Measurements from ENCODE around the gene MARCO. TPM values are rescaled to one million over a fixed set of nuclear protein-coding genes. Genes with fewer than 3 reads are reported as not detected.
"Not testable (repeated sequence)": the region's sequence is repeated elsewhere in the genome, so short reads cannot be mapped to it uniquely, and the experiment has no call there.

Gene MARCO
- polyA plus RNA-seq, 1 donor: 1.4 TPM

GRCh38 chr2:119005051-119005450, 63.1 kb downstream of the MARCO start:
- no peak for DNase-seq (ENCODE audit: low read depth)

GRCh38 chr2:119005555-119005954, 63.6 kb downstream of the MARCO start:
- no peak for DNase-seq (ENCODE audit: low read depth)

DNA sequence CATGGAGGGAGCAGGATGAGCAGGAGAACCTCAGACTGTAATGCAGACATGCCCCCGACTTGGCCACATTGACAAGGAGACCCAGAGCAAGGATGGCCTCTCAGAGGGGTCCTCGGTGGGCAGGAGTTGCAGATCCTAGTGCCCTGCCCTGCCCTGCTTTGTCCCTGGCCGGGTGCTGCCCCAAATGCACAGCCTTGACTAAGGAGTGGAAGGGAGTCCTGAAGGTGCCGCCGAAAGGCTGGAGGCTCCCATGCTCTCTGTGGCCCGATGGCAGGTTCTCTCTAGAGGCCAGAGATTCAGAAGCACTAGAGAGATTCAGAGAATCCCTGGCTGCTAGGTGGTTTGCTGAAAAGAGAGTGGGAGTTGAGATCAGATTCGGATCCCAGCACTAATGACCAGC, 64.4 kb downstream of the MARCO start:
- DNase-seq (ENCODE audit: low read depth): no peak

DNA sequence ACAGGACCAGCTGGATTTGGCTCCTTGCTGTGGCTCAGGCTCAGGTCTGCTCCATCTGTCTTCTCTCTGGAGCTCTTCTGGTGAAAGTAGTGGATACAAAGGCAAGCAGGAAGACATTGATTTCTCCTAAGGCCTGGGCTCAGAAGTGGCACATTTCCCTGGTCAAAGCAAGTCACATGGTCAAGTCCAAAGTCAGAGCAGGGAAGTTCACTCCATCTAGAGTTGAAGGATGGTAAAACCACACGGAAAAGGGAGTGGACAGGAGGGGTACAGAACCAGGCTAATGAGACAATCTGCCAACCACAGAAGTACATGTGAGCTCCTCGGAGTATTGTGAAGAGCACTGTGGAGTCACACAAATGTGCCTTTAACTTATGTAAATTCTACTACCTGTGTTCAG, 66.1 kb downstream of the MARCO start:
- no peak for DNase-seq (ENCODE audit: low read depth)

GRCh38 chr2:119009110-119009509, 67.1 kb downstream of the MARCO start:
- DNase-seq (ENCODE audit: low read depth): no peak

- no peak for DNase-seq (ENCODE audit: low read depth)
Observed at GRCh38 chr2:119010336-119010735, 68.3 kb downstream of the MARCO start.

- no peak for DNase-seq (ENCODE audit: low read depth)
Observed at GRCh38 chr2:119011162-119011909, 69.3 kb downstream of the MARCO start.

DNA sequence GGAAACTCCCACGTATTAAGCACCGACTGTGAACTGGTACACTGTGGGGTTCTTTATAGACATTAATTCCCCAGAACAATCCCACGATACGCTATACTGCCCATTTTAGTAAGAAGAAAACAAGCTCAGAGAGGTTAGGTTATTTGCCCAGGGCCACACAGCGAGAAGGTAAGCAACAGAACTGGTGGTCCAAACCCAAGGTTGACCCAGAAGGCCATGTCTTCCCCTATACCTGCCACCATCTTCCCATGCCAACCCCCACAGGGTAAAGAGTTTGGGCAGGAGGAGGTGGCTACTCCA, 69.9 kb downstream of the MARCO start:
- DNase-seq (ENCODE audit: low read depth): no peak

DNA sequence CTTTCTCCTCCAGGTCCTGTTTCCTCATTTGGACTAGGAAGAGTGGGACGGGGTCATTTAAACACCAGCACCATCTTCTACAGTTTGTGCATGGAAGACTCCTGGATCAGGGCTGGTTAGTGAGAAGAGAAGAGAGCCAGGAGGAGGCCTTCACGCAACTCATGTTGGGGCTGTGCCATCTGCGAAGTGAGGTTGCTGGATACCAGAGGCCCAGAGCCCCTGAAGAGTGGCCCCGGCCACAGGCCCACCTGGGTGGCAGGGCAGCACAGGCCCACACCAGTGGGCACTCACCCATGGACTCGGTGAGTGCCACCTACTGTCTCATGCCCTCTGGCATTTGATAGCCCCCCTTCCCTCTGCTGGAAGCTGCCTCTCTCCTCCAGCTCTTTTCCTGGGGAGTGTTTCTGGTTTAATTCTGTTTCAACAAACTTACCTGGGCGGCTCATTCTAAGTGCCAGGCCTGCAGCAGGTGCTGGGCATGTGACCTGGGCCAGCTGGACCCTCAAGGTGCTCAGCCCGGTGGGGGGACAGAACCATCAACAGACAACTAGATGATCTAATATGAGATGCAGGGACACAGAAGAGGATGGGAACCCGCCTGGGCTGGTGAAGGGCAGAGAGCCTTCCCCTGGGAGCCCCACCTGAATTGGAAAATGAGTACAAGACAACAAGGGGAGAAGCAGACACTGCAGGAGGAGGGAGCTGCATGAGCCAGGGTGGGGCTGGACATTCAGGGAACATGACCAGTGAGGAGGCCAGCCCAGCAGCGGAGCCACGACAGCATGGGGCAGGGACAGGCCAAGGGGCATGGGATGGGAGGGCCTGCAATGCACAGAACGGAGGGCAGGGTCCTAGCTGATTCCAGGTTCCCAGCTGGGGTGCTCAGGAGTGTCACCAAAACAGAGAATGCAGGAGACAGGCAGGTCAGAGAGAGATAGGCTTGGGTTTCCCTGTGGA, 70.6 kb downstream of the MARCO start:
- DNase-seq (ENCODE audit: low read depth): no peak

DNA sequence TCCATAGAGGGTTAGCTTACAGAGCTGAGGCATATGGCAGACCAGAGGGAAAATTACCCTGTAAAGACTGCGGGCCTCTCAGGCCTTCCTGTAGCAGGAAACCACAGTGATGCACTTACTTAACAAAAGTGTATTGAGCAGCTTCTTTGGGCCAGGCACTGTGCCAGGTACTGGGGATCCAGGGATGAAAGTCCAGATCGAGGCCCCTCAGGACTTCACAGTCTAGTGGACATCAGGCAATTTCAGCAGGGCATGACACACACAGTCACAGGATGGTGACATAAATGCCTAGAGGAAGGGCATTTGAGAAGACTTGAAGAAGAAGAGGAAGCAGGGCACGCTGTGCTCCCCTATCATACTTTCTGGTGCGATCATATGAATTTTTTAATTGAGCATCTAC, 71.7 kb downstream of the MARCO start:
- DNase-seq (ENCODE audit: low read depth): no peak

DNA sequence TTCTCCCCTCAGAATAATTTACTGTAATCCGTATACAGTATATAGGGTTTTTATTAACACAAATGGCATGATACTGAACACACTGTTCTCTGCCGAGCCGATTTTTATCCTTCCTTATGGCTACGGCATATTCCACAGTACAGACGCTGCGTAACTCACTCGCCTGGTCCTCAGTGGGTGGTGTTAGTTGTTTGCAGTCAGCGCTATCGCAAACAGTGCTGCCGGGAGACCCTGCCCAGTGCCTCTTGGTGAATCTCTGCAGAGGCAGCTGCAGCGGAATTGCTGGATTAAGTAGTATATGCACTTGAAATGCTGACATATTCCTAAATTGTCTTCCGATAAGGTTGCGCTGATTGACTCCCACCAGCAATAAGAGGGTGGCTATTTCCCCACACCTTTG, 73.9 kb downstream of the MARCO start:
- DNase-seq (ENCODE audit: low read depth): no peak

DNA sequence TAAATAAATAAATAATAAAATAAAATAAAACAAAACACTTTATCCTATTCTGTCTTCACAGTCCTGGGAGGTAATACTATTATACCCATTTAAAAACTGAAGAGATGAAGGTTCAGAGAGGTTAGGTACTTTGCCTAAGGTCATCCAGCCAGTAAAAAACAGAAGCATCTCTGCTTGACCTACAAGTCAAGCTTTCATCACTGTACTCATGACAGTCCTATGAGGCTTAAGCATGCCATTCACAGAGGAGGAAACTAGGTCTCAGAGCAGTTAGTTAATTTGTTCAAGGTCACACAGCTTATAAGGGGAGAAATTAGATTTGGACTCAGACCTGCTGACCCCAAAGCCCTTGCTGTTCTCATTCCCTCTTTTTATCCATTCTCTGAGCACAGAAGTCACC, 77.5 kb downstream of the MARCO start:
- no peak for DNase-seq (ENCODE audit: low read depth)

- DNase-seq (ENCODE audit: low read depth): no peak
Observed at GRCh38 chr2:119022678-119023077, 80.7 kb downstream of the MARCO start.

DNA sequence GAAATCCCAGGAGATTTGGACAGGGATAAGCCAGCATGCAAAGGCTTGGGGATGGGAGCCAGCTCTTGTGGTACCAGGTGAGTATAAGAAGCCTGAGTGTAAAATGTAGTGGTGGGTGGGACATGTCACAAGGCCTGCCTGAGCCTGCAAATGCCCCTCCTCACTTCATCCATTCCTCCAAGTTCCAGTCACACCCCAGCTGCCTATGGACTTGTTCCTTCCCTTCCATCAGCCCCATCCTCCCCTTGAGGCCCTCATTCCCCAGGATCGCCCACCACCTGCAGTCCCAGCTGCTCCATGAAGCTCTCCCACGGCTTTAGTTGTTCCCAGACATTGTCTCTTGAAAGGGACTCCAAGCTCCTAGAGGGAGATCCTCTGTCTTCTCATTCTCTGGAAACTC, 81.5 kb downstream of the MARCO start:
- DNase-seq (ENCODE audit: low read depth): no peak

- no peak for DNase-seq (ENCODE audit: low read depth)
Observed at GRCh38 chr2:119024152-119024551, 82.2 kb downstream of the MARCO start.

DNA sequence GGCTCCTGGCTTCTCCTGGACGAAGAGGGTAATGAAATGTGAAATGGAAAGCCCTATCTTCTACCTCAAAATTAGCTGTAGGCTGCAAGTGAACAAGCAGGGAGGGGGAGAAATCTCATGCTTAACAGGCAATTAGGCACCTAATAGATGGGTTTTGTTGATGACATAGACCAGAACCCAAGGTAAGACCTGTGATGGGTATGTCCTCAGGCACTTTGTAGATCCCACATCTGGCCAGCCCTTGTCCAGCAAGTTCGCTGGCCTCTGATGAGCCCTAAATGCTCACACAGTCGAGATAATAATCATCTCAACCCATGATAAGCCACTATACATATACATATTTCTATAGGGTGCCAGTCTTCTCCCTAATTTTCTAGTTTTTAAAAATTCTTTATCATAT, 82.6 kb downstream of the MARCO start:
- no peak for DNase-seq (ENCODE audit: low read depth)

GRCh38 chr2:119025013-119025412, 83.0 kb downstream of the MARCO start:
- DNase-seq (ENCODE audit: low read depth): no peak

GRCh38 chr2:119025762-119026351, 83.9 kb downstream of the MARCO start:
- no peak for DNase-seq (ENCODE audit: low read depth)

DNA sequence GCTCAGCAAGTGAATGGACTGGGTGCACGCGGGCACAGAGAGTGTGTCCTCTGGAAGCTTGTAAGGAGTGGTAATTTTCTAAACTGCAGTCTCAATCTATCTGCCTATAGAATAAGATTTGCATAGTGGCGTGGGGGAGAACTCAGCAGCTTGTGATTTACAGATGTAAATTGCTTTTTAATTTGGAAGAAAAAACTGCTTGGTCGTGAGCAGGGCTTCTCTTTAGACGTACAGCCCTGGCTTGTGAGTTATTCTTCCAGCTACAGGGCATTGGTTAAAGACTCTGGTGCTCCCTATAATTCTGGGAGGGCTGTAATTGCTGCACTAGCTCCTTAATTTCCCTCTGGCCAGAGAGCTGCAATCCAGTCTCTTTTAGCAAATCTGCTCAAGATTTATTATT, 84.9 kb downstream of the MARCO start:
- no peak for DNase-seq (ENCODE audit: low read depth)

GRCh38 chr2:119028327-119029174, 86.6 kb downstream of the MARCO start:
- no peak for DNase-seq (ENCODE audit: low read depth)

GRCh38 chr2:119029297-119029696, 87.3 kb downstream of the MARCO start:
- DNase-seq (ENCODE audit: low read depth): no peak

- DNase-seq (ENCODE audit: low read depth): not testable (repeated sequence)
Observed at GRCh38 chr2:119037922-119038321, 95.9 kb downstream of the MARCO start.
